Esophagus squamous epithelium (tissue), 5 donors: ENCODE results near the gene PRKCA. TPM values are rescaled to one million over a fixed set of nuclear protein-coding genes. Genes with fewer than 3 reads are reported as not detected.
A peak's percentile ranks its signal among the peaks of the same experiment; 100 is the strongest.

Experiments used
- DNase-seq: peaks from one replicate; lab custom pipeline; 2025; lab: John Stamatoyannopoulos, UW
- H3K27ac ChIP-seq, 4 donors: fragments of 200-600 bp; sonication (generic); one replicate each; pipeline ENCODE4 v1.5.1; 2016 to 2019; ENCODE audit warnings: mild to moderate bottlenecking in 1 of 4
- H3K27me3 ChIP-seq, 4 donors: fragments of 200-600 bp; sonication (generic); 1 replicate in 3 of 4; 2 replicates in 1 of 4; pipeline versions ENCODE4 v1.5.1 to v1.6.0; 2017 to 2021; ENCODE audit warnings: antibody characterized with exemption in 1 of 4
- H3K36me3 ChIP-seq, 3 donors: fragments of 200-600 bp; sonication (generic); one replicate each; pipeline ENCODE4 v1.5.1; 2016 to 2019
- H3K4me1 ChIP-seq, 3 donors: fragments of 200-600 bp; sonication (generic); one replicate each; pipeline ENCODE4 v1.5.1; 2017 to 2019
- H3K4me3 ChIP-seq, 4 donors: fragments of 200-600 bp; sonication (generic); 1 replicate in 3 of 4; 2 replicates in 1 of 4; pipeline ENCODE4 v1.5.1; 2016 to 2019; ENCODE audit warnings: mild to moderate bottlenecking in 2 of 4, moderate library complexity in 1 of 4
- H3K9me3 ChIP-seq, 3 donors: fragments of 200-600 bp; sonication (generic); one replicate each; pipeline ENCODE4 v1.5.1; 2016 to 2019
- POLR2A ChIP-seq, 4 donors: fragments of 450-650 bp; IDR thresholded peaks; one replicate each; pipeline ENCODE4 v1.6.1; 2017; ENCODE audit warnings: antibody characterized with exemption in 4 of 4, mild to moderate bottlenecking in 4 of 4, moderate library complexity in 3 of 4
- WGBS, 2 donors: methylation state at CpG; one replicate each; pipeline ENCODE4 v1.1.5; 2018; 5-methylcytosine and 5-hydroxymethylcytosine counted together
- intact Hi-C: fragments of 100-400 bp; cut with DNase I; formaldehyde crosslinking; loops from one replicate; pipeline ENCODE4 v1.15.0; 2022
- total RNA-seq, 4 donors: library from RNA; depleted of rRNA; stranded (reverse); fragments of >200 nt; gene quantifications; one replicate each; pipeline ENCODE4 v1.1.0, GENCODE V29; 2016
- TF ChIP-seq, protein P1 (sequence below), 6 experiments: fragments of 450-650 bp in 4 of 6; fragments of 200-600 bp in 2 of 6; sonication (generic) in 2 of 6; IDR thresholded peaks; one replicate each; pipeline ENCODE4 v1.5.1; 2016 to 2019; ENCODE audit warnings: antibody characterized with exemption in 6 of 6, mild to moderate bottlenecking in 4 of 6, moderate library complexity in 4 of 6
- donor health status: DM: yes; HTN: yes; CAD: no.

The PRKCA gene
- total RNA-seq, 4 donors from 2014 or later = 2.4 to 9.2 (median 4.2) TPM

GRCh38 chr17:66848496-66848895 lies 546.1 kb downstream of the PRKCA start:
- H3K4me3 ChIP-seq = no peak overlapping the region
- intact Hi-C loops = no loop called here
- H3K27me3 ChIP-seq = peaks cover 0 to 15% (median 0%) of the 10 kb centered on the region in 4 donors
- TF ChIP-seq, protein P1, sequence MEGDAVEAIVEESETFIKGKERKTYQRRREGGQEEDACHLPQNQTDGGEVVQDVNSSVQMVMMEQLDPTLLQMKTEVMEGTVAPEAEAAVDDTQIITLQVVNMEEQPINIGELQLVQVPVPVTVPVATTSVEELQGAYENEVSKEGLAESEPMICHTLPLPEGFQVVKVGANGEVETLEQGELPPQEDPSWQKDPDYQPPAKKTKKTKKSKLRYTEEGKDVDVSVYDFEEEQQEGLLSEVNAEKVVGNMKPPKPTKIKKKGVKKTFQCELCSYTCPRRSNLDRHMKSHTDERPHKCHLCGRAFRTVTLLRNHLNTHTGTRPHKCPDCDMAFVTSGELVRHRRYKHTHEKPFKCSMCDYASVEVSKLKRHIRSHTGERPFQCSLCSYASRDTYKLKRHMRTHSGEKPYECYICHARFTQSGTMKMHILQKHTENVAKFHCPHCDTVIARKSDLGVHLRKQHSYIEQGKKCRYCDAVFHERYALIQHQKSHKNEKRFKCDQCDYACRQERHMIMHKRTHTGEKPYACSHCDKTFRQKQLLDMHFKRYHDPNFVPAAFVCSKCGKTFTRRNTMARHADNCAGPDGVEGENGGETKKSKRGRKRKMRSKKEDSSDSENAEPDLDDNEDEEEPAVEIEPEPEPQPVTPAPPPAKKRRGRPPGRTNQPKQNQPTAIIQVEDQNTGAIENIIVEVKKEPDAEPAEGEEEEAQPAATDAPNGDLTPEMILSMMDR (IDR thresholded peaks at IDR 0.05) = no peak
- no peak for TF ChIP-seq POLR2A (IDR thresholded peaks at IDR 0.05)
- no peak overlapping the region for H3K27ac ChIP-seq
- H3K36me3 ChIP-seq = no peaks in the 10 kb centered on the region
- H3K4me1 ChIP-seq = no peaks in the 10 kb centered on the region
- no peak for DNase-seq
- WGBS, 2 donors = 90 to 91% methylated on average over 3 to 4 of the region's 6 CpGs
- H3K9me3 ChIP-seq = no peaks in the 10 kb centered on the region

DNA sequence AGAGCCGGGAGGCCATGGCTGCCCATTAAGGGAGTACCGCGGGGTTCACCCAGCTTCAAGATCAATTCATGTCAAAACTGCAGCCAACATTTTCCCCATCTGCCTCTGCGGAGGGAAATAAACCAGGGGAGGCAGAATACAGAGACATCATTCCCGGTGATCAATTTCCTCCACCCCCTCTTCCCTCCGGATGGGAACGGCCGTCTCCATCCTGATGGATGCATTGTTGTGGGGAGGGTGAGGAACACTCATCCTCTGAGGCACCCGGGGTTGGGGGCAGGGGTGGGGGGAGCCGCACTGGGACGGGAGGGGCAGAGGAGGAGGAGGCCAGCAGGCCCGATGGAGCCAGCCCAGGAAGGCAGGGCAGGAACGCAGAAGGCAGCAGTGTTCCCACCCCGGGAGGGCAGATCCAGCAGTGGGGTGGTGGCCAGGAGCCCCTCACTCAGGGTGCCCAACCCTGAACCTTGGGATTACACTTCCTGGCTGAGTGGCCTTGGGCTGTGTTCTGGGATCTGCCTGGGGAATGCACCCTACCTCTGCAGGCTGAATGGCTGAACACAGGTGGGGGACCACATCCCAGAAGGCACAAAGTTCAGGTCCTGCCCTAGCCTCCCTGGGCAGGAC lies 546.7 kb downstream of the PRKCA start:
- DNase-seq = no peak
- no peak for TF ChIP-seq POLR2A (IDR thresholded peaks at IDR 0.05)
- TF ChIP-seq, protein P1 (IDR thresholded peaks at IDR 0.05) = no peak
- peaks cover 0 to 15% (median 0%) of the 10 kb centered on the region in 4 donors for H3K27me3 ChIP-seq
- no peaks in the 10 kb centered on the region for H3K4me1 ChIP-seq
- H3K4me3 ChIP-seq = no peak overlapping the region
- no peak overlapping the region for H3K27ac ChIP-seq
- peaks cover 0 to 2% (median 0%) of the 10 kb centered on the region in 3 donors for H3K9me3 ChIP-seq
- intact Hi-C loops = no loop called here
- 90 to 92% methylated on average over 5 to 10 of the region's 14 CpGs for WGBS, 2 donors
- H3K36me3 ChIP-seq = no peaks in the 10 kb centered on the region

DNA sequence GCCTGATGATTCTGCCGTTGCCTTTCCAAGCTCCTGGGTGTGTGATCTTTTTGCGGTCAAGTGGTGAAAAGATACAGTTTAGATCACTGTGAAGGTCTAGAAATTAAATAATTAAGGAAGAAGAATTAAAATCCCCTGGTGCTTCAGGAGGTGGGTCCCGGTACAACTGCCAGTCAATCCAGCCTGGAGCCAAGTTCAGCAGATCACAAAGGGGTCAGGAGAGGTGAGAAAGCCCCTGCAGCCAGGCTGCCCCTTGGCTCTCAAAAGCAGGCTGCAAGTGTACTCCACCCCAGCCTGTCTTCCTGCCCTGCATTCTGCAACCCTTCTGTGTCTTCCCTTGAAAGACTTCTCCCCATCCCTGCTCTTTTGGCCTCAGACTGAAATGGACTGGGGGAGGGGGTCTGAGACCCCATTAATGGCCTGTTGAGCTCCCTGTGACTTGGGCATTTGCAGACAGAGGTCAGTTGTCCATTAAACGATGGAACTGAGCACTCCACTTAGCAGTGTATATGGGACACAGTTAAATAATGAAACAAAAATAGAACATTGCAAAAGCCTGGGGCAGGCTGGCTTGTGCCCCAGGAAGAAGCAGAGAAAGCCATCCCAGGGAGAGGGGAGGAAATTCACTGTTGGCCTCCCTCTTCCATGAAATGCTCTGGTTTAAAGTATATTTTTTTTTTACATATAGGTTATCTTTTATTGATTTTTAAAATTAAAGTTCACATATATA lies 547.6 kb downstream of the PRKCA start:
- Histone ChIP-seq H3K4me3 (no peak overlapping the region), H3K27me3 (peaks cover 0 to 15% (median 0%) of the 10 kb centered on the region in 4 donors), H3K27ac (no peak overlapping the region), H3K4me1 (no peaks in the 10 kb centered on the region), H3K36me3 (no peaks in the 10 kb centered on the region), H3K9me3 (peaks cover 0 to 11% (median 0%) of the 10 kb centered on the region in 3 donors)
- no peak for DNase-seq
- TF ChIP-seq POLR2A (IDR thresholded peaks at IDR 0.05) = no peak
- TF ChIP-seq, protein P1 (IDR thresholded peaks at IDR 0.05) = no peak
- 68 to 70% methylated on average over 3 to 4 of the region's 4 CpGs for WGBS, 2 donors
- intact Hi-C loops = no loop called here

DNA sequence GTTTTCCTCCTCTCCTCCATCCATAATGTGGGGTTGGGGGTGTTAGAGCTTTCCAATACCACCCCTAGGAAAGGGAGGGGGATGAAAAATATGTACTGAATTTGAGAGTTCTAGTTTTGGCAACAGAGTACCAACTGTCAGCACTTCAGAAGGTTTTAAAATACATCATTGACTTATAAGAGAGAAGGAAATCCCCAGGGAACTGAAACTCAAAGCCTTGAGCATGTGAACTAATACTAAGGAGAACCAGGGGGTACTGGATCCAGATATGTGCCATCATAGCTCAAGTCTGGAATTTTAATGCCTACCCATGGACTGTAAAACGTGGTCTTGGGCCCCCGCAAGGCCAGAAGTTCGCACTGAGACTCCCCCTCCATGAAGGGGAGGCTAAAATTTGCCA lies 548.3 kb downstream of the PRKCA start:
- H3K9me3 ChIP-seq = peaks cover 0 to 13% (median 0%) of the 10 kb centered on the region in 3 donors
- H3K4me3 ChIP-seq = no peak overlapping the region
- H3K4me1 ChIP-seq = no peaks in the 10 kb centered on the region
- DNase-seq = no peak
- no peaks in the 10 kb centered on the region for H3K36me3 ChIP-seq
- peaks cover 0 to 11% (median 0%) of the 10 kb centered on the region in 4 donors for H3K27me3 ChIP-seq
- H3K27ac ChIP-seq = no peak overlapping the region
- TF ChIP-seq POLR2A (IDR thresholded peaks at IDR 0.05) = no peak
- TF ChIP-seq, protein P1 (IDR thresholded peaks at IDR 0.05) = no peak
- WGBS, 2 donors = 44 to 58% methylated on average over 3 of the region's 3 CpGs
- intact Hi-C loops = no loop called here

DNA sequence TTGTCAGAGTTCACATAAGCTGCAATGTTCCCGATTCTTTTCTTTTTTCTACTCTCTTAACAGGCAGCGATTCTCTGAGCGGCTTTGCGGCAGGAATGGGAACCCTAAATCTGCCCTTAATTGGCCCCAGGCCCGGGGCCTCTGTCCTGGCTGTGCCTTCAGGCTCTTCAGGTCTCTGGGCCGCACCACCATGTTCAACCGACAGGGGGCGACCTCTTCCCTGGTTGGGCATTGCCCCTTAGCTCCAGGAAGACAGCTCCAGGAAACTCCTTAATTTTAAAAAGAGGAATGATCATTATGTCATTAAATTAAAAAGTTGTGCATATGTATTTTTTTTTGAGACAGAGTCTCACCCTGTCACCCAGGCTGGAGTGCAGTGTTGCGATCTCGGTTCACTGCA lies 552.8 kb downstream of the PRKCA start:
- WGBS, 2 donors = 71 to 75% methylated on average over 10 of the region's 10 CpGs
- Histone ChIP-seq H3K4me3 (no peak overlapping the region), H3K4me1 (no peaks in the 10 kb centered on the region), H3K27ac (no peak overlapping the region), H3K27me3 (peaks cover 0 to 14% (median 0%) of the 10 kb centered on the region in 4 donors), H3K36me3 (no peaks in the 10 kb centered on the region), H3K9me3 (peaks cover 0 to 13% (median 0%) of the 10 kb centered on the region in 3 donors)
- intact Hi-C loops = no loop called here
- no peak for DNase-seq
- TF ChIP-seq, protein P1 (IDR thresholded peaks at IDR 0.05) = peak in 1 of 6 experiments; percentile 18
- TF ChIP-seq POLR2A (IDR thresholded peaks at IDR 0.05) = no peak
